Measurements from ENCODE around the gene LRRC39.
"Not testable (repeated sequence)": the region's sequence is repeated elsewhere in the genome, so short reads cannot be mapped to it uniquely, and the experiment has no call there.

LRRC39 gene

GRCh38 chr1:100215101-100215500 is 37.0 kb upstream of the LRRC39 start:
- ATAC-seq (ENCODE audit: low read depth) (no peak), DNase-seq (ENCODE audit: low spot score) (no peak)
- TF ChIP-seq CTCF (IDR thresholded peaks at IDR 0.05; ENCODE audit: poor library complexity, severe bottlenecking) = no peak
- H3K4me1 ChIP-seq (ENCODE audit: insufficient read depth, poor library complexity, severe bottlenecking) = no peaks in the 10 kb centered on the region
- H3K27me3 ChIP-seq (ENCODE audit: insufficient read depth, poor library complexity, severe bottlenecking) = no peaks in the 10 kb centered on the region
- no peak overlapping the region for H3K27ac ChIP-seq (ENCODE audit: poor library complexity, severe bottlenecking)
- H3K9me3 ChIP-seq (ENCODE audit: severe bottlenecking) = no peaks in the 10 kb centered on the region
- no peak overlapping the region for H3K4me3 ChIP-seq (ENCODE audit: severe bottlenecking)
- peaks cover 50% of the 10 kb centered on the region for H3K36me3 ChIP-seq (ENCODE audit: low read depth)

- no peak for TF ChIP-seq CTCF (IDR thresholded peaks at IDR 0.05; ENCODE audit: poor library complexity, severe bottlenecking)
- H3K4me3 ChIP-seq (ENCODE audit: severe bottlenecking) = no peak overlapping the region
- ATAC-seq (ENCODE audit: low read depth) (no peak), DNase-seq (ENCODE audit: low spot score) (no peak)
- no peak overlapping the region for H3K27ac ChIP-seq (ENCODE audit: poor library complexity, severe bottlenecking)
- no peaks in the 10 kb centered on the region for H3K27me3 ChIP-seq (ENCODE audit: insufficient read depth, poor library complexity, severe bottlenecking)
- peaks cover 48% of the 10 kb centered on the region for H3K36me3 ChIP-seq (ENCODE audit: low read depth)
- no peaks in the 10 kb centered on the region for H3K9me3 ChIP-seq (ENCODE audit: severe bottlenecking)
- H3K4me1 ChIP-seq (ENCODE audit: insufficient read depth, poor library complexity, severe bottlenecking) = no peaks in the 10 kb centered on the region
These were observed 35.1 kb upstream of the LRRC39 start for GRCh38 chr1:100213141-100213540.

GRCh38 chr1:100206301-100206700 is 28.2 kb upstream of the LRRC39 start:
- Histone ChIP-seq H3K4me1 (ENCODE audit: insufficient read depth, poor library complexity, severe bottlenecking) (no peaks in the 10 kb centered on the region), H3K4me3 (ENCODE audit: severe bottlenecking) (no peak overlapping the region), H3K36me3 (ENCODE audit: low read depth) (peaks cover 34% of the 10 kb centered on the region), H3K27ac (ENCODE audit: poor library complexity, severe bottlenecking) (no peak overlapping the region), H3K27me3 (ENCODE audit: insufficient read depth, poor library complexity, severe bottlenecking) (no peaks in the 10 kb centered on the region), H3K9me3 (ENCODE audit: severe bottlenecking) (no peaks in the 10 kb centered on the region)
- DNase-seq (ENCODE audit: low spot score) = no peak
- no peak for TF ChIP-seq CTCF (IDR thresholded peaks at IDR 0.05; ENCODE audit: poor library complexity, severe bottlenecking)
- ATAC-seq (ENCODE audit: low read depth) = no peak

GRCh38 chr1:100205593-100205992 is 27.5 kb upstream of the LRRC39 start:
- peaks cover 28% of the 10 kb centered on the region for H3K36me3 ChIP-seq (ENCODE audit: low read depth)
- not testable (repeated sequence) for ATAC-seq (ENCODE audit: low read depth); DNase-seq (ENCODE audit: low spot score); H3K4me3 ChIP-seq (ENCODE audit: severe bottlenecking); H3K27me3 ChIP-seq (ENCODE audit: insufficient read depth, poor library complexity, severe bottlenecking); H3K9me3 ChIP-seq (ENCODE audit: severe bottlenecking); H3K27ac ChIP-seq (ENCODE audit: poor library complexity, severe bottlenecking); H3K4me1 ChIP-seq (ENCODE audit: insufficient read depth, poor library complexity, severe bottlenecking)

GRCh38 chr1:100205103-100205502 is 27.0 kb upstream of the LRRC39 start:
- H3K9me3 ChIP-seq (ENCODE audit: severe bottlenecking); H3K4me3 ChIP-seq (ENCODE audit: severe bottlenecking); H3K27me3 ChIP-seq (ENCODE audit: insufficient read depth, poor library complexity, severe bottlenecking); H3K4me1 ChIP-seq (ENCODE audit: insufficient read depth, poor library complexity, severe bottlenecking); ATAC-seq (ENCODE audit: low read depth); H3K27ac ChIP-seq (ENCODE audit: poor library complexity, severe bottlenecking); DNase-seq (ENCODE audit: low spot score): not testable (repeated sequence)
- H3K36me3 ChIP-seq (ENCODE audit: low read depth) = peaks cover 28% of the 10 kb centered on the region

- DNase-seq (ENCODE audit: low spot score); ATAC-seq (ENCODE audit: low read depth); H3K4me1 ChIP-seq (ENCODE audit: insufficient read depth, poor library complexity, severe bottlenecking); H3K27me3 ChIP-seq (ENCODE audit: insufficient read depth, poor library complexity, severe bottlenecking); H3K9me3 ChIP-seq (ENCODE audit: severe bottlenecking); H3K4me3 ChIP-seq (ENCODE audit: severe bottlenecking); H3K27ac ChIP-seq (ENCODE audit: poor library complexity, severe bottlenecking): not testable (repeated sequence)
- H3K36me3 ChIP-seq (ENCODE audit: low read depth) = peaks cover 23% of the 10 kb centered on the region
These were observed 24.6 kb upstream of the LRRC39 start for GRCh38 chr1:100202703-100203102.

GRCh38 chr1:100200060-100200459 is 22.0 kb upstream of the LRRC39 start:
- H3K4me1 ChIP-seq (ENCODE audit: insufficient read depth, poor library complexity, severe bottlenecking); H3K27ac ChIP-seq (ENCODE audit: poor library complexity, severe bottlenecking); H3K9me3 ChIP-seq (ENCODE audit: severe bottlenecking); ATAC-seq (ENCODE audit: low read depth); H3K27me3 ChIP-seq (ENCODE audit: insufficient read depth, poor library complexity, severe bottlenecking); DNase-seq (ENCODE audit: low spot score); H3K4me3 ChIP-seq (ENCODE audit: severe bottlenecking): not testable (repeated sequence)
- H3K36me3 ChIP-seq (ENCODE audit: low read depth) = peaks cover 12% of the 10 kb centered on the region

Measured in RWPE2 (cell line).